ENCODE data around the gene SCOC.

Gene SCOC

GRCh38 chr4:140373328-140374129 is at the start of gene SCOC:
Gene SCOC, plus strand, starts transcription at chr4:140373646. Its CDS starts 5,525 bp downstream, at chr4:140379171.
- DNase-seq, result peak; percentile 99

DNA sequence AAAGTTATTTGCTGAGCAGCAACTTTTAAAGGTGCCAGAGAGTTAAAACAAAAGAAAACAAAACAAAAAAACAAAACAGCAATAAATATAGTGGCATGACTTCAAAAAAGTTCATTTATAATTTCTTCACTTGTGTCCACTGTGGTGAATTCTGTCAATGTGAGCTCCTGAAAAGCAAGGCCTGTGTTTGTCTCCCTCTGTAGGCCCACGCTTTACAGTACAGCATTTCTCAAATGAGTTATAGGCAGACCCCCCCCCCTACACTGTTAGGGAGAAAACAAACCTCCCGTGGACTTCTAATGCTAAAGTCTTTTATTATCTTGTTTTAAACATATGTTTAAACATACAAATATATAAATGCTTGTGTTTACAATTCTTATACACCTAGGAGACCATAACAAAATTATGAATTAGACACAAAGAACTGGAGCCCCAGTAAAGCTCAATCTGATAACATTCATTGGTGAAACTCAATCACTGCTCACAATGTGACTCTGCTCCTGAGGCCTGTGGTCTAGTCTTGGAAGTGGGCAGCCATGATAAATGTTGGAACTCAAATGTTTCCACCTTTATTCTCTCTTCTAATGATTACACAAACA is 47.0 kb upstream of the SCOC start:
- no peak for DNase-seq

- no peak for DNase-seq
Measured at GRCh38 chr4:140330311-140330900, 43.0 kb upstream of the SCOC start.

DNA sequence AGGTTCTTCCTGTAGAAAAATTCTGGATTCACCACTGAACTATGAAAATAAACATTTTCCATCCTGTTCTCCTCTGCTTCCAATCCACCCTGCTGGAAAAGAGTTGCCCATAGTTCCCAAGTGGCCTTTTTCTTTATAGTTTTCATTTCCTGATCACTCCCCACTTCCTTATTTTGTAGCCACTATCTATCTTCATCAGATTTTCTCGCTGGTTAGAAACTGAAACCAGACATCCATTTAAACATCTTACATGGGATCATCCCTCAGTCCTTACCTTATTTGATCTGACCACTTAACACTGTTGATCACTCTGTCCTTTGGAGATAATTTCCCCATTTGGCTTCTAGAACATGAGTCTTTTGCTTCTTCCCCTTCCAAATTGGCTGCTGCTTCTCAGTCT is 42.2 kb upstream of the SCOC start:
- DNase-seq, result no peak

- no peak for DNase-seq
Measured at GRCh38 chr4:140331876-140332275, 41.6 kb upstream of the SCOC start.

DNA sequence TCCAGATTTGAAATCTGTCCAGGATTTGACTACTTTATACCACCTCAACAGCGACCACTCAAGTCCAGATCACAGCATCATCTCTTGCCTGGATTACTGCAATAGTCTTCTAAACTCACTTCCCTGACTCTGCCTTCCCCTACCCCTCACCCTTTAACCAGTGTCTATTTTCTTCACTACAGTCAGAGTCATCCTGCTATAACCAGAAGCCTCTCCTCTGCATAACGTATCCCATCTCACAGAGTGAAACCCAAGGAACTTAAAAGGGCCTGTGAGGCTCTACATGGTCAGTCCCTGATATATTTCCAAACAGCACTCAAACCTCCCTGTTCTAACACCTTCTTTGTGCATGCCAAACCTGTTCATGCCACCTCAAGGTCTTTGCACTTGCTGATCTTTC is 40.7 kb upstream of the SCOC start:
- no peak for DNase-seq

GRCh38 chr4:140333523-140333922 is 39.9 kb upstream of the SCOC start:
- no peak for DNase-seq

DNA sequence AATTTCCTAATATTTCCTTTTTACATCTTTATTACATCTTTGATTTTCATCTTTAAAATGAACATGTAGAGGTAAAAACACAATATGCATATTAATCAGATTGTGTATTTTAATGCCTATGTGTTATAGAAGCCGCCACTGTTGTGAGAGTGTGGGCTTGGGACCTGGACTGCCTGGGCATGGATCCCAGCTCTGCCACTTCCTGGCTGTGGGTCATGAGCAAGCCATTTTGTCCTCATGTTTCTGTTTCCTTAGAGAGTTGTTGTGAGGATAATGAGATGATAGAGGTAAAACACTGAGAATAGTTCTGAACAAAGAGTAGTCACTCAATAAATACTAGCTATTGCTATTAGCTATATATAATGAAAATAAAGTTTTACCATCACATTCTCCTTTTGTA is 38.4 kb upstream of the SCOC start:
- DNase-seq, result no peak

DNA sequence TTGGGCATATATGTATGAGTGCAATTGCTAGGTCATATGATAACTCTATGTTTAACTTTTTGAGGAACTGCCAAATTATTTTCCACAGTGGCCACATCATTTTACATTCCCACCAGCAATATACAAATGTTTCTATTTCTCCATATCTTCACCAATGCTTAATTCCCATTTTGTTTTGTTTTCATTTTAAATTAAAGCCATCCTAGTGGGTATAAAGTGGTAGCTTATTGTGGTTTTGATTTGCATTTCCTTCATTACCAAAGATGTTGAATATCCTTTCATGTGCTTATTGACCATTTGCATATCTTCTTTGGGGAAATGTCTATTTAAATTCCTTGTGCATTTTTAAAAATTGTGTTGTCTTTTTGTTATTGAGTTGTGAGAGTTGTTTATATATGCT is 36.7 kb upstream of the SCOC start:
- no peak for DNase-seq

- DNase-seq, result no peak
Measured at GRCh38 chr4:140342620-140343019, 30.8 kb upstream of the SCOC start.

GRCh38 chr4:140343303-140343702 is 30.1 kb upstream of the SCOC start:
- DNase-seq, result no peak

- no peak for DNase-seq
Measured at GRCh38 chr4:140344101-140344500, 29.3 kb upstream of the SCOC start.

DNA sequence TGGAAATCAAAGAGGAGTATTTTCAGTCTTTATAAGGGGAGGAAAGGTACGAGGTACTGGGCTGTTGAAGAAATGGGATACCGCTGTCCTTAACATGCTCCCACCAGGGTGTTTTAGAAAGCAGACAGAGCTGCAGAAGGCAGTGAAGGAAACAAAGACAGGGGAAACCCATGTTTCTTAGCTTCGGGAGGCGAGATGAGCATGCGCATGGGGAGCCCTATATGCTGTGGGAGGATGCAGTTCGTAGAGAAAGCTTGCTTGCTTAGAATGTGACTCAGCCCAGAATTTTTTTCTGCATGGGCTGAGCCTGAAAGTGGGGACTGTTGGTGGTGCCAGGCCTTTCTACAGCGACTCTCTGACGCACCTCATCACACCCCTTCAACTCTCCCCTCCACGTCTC is 28.8 kb upstream of the SCOC start:
- no peak for DNase-seq

GRCh38 chr4:140346136-140346535 is 27.3 kb upstream of the SCOC start:
- no peak for DNase-seq

DNA sequence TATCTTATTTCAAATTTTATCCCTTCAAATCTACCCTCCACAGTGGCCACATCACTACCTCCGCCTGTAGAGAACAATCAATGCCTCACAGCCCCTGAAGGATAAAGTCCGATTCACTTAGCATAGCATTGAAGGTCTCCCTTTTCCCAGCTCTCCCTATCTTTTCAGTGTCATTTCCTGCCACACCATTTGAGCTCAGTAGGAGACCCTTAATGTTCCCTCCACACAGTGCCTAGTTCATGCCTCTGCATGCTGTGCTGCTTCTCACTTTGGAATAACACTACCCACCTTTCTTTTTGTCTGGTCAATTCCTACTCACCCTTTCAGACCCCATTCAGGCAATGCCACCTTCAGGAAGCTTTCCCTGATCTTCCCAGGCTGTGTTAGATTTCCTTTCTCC is 23.6 kb upstream of the SCOC start:
- DNase-seq, result no peak

GRCh38 chr4:140351093-140352075 is 22.1 kb upstream of the SCOC start:
- peak; percentile 35 for DNase-seq

- DNase-seq, result no peak
Measured at GRCh38 chr4:140353786-140354185, 19.7 kb upstream of the SCOC start.

GRCh38 chr4:140355288-140355687 is 18.2 kb upstream of the SCOC start:
- no peak for DNase-seq

DNA sequence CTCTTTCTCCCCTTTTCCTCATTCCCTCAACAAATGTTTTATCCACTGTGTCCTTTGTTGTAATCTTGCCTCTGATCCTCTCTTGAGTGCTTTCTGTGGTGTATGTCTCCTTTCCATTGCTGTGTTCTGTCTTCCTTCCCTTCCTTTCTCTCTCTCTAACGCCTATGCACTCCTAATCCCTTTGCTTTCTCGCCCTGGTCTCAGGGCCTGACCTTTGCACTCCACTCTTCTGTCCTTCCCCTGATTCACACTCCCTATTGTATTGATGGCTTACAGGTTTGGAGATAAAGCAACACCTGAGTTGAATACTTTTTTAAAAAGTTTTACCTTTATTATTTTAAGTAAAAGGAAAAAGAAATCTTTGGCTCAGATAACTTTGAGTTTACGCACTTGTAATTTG is 15.6 kb upstream of the SCOC start:
- DNase-seq, result no peak

DNA sequence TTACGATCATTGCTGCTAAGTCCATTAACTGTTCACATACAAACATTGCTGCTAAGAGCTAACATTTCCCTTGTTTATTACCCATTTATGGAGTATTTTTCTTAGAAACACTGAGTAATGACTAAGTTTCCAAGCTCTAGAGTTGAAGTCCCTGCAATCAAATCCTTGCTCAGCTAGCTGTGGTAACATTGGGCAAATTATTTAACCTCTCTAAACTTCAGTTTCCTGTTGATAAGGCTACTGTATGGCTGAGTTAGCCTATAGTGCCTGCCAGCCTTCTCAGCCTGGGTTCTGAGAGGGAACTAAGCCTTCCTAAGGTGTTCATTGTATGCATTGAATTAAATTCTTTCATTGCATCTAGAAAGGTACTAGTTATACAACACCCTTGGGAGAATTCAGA is 15.2 kb upstream of the SCOC start:
- no peak for DNase-seq

GRCh38 chr4:140359562-140360427 is 13.7 kb upstream of the SCOC start:
- peak; percentile 89 for DNase-seq

GRCh38 chr4:140361099-140361498 is 12.3 kb upstream of the SCOC start:
- DNase-seq, result no peak

Data from NCI-H1092 (cell line).